NCI-H345 (cell line): ENCODE data around the gene MEG3.
"Not testable (repeated sequence)": the region's sequence is repeated elsewhere in the genome, so short reads cannot be mapped to it uniquely, and the experiment has no call there.

ENCODE experiments used
- DNase-seq: peaks from one replicate; lab custom pipeline; 2025; lab: John Stamatoyannopoulos, UW

The MEG3 gene

GRCh38 chr14:100815478-100816285 is 10.2 kb upstream of the MEG3 start:
- DNase-seq: no peak

GRCh38 chr14:100816286-100816949 is 9.5 kb upstream of the MEG3 start:
- no peak for DNase-seq

GRCh38 chr14:100816950-100817901 is 8.7 kb upstream of the MEG3 start:
- no peak for DNase-seq

- no peak for DNase-seq
Measured at GRCh38 chr14:100818221-100818699, 7.7 kb upstream of the MEG3 start.

GRCh38 chr14:100818923-100819322 is 7.0 kb upstream of the MEG3 start:
- not testable (repeated sequence) for DNase-seq

GRCh38 chr14:100819453-100819828 is 6.5 kb upstream of the MEG3 start:
- no peak for DNase-seq

GRCh38 chr14:100819829-100820475 is 6.0 kb upstream of the MEG3 start:
- no peak for DNase-seq

- no peak for DNase-seq
Measured at GRCh38 chr14:100820957-100821356, 5.0 kb upstream of the MEG3 start.

GRCh38 chr14:100822013-100822412 is 3.9 kb upstream of the MEG3 start:
- no peak for DNase-seq

GRCh38 chr14:100822532-100823296 is 3.2 kb upstream of the MEG3 start:
- DNase-seq: no peak

GRCh38 chr14:100823413-100824080 is 2.4 kb upstream of the MEG3 start:
- no peak for DNase-seq

- DNase-seq: no peak
Measured at GRCh38 chr14:100824091-100824551, 1.8 kb upstream of the MEG3 start.

GRCh38 chr14:100824901-100825712 is 811 bp upstream of the MEG3 start:
- DNase-seq: no peak

- DNase-seq: no peak
Measured at GRCh38 chr14:100826391-100827100, 628 bp downstream of the MEG3 start.

- DNase-seq: no peak
Measured at GRCh38 chr14:100827101-100828021, 1.4 kb downstream of the MEG3 start.

GRCh38 chr14:100828031-100828769 is 2.3 kb downstream of the MEG3 start:
- DNase-seq: no peak

- DNase-seq: no peak
Measured at GRCh38 chr14:100830681-100831080, 4.8 kb downstream of the MEG3 start.
